ENCODE measurements around the gene ANKIB1.
A peak's percentile ranks its signal among the peaks of the same experiment; 100 is the strongest.

The ANKIB1 gene

DNA sequence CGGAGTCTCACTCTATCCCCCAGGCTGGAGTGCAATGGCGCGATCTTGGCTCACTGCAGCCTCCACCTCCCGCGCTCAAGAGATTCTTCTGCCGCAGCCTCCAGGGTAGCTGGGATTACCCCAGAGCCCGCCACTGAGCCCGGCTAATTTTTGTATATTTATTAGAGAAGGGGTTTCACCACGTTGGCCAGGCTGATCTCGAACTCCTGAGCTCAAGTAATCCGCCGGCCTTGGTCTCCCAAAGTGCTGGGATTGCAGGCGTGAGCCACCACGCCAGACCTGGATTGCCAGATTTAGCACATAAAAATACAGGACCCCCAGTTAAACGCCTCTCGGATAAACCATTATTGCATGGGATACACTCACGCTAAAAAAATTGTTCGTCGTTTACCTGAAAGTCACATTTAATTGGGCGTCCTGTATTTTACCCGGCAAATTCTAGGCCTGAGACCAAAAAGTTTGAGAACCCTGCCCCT is 201.1 kb downstream of the ANKIB1 start:
- Histone ChIP-seq H3K36me3 (ENCODE audit: insufficient read depth, low read length) (peaks cover 21% of the 10 kb centered on the region), H3K27ac (no peak overlapping the region), H3K9ac (ENCODE audit: insufficient read length) (peak overlapping the region; percentile 97), H3K4me3 (peak overlapping the region; percentile 89), H3K9me3 (ENCODE audit: low read depth, low read length) (no peaks in the 10 kb centered on the region)
- DNase-seq (ENCODE audit: low read depth, low spot score), result peak; percentile 60
- TF ChIP-seq EZH2 (IDR thresholded peaks at IDR 0.05), result no peak
- peak; percentile 57 for TF ChIP-seq FOXP2 (optimal IDR thresholded peaks at IDR 0.05; ENCODE audit: control extremely low read depth, extremely low read length, insufficient read depth)

DNA sequence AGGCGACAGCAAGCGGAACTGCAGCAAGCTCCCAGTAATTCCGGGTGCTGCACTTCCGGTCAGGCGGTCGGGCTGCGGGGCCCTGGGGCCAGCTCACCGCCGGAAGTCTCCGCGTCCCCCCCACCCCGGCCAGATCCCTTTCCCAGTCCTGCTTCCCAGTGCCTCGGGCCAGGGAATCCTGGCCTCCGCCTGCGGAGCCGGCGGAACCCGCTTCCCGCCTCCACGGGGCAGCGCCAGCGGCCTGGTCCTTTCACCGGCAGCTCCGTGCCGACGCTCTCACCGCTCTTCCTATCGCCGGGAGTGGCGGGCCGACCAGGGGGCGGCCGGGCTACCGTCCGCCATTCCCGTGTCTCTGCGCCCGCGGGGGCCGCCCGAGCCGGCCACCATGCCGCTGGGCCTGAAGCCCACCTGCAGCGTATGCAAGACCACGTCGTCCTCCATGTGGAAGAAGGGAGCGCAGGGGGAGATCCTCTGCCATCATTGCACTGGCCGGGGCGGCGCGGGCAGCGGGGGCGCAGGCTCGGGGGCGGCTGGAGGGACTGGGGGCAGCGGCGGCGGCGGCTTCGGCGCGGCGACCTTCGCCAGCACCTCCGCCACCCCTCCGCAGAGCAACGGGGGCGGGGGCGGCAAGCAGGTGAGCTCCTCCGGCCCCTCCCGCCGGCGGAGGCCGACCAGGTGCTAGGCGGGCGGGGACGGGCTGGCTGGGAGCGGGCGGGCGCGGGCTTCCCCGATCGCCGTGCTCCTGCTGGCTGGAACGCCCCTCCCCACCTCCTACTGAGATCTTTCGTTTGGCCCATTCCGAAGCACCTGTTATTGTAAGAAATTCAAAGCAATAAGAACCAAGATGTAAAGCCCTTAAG is 201.8 kb downstream of the ANKIB1 start, which contains the start of gene GATAD1:
Gene GATAD1 (plus strand): TSS at position 138 of the 860 bp plus-strand sequence. CDS start 248 bp downstream, at position 386.
- TF ChIP-seq FOXP2 (optimal IDR thresholded peaks at IDR 0.05; ENCODE audit: control extremely low read depth, extremely low read length, insufficient read depth) (no peak), EZH2 (IDR thresholded peaks at IDR 0.05) (no peak), POLR2AphosphoS5 (IDR thresholded peaks at IDR 0.05; ENCODE audit: borderline replicate concordance, low read depth, low read length) (peak; percentile 71)
- no peak for DNase-seq (ENCODE audit: low read depth, low spot score)
- Histone ChIP-seq H3K27ac (peak within 1 kb of the TSS; percentile 74), H3K9ac (ENCODE audit: insufficient read length) (peak within 1 kb of the TSS; percentile 97), H3K4me3 (peak within 1 kb of the TSS; percentile 89), H3K36me3 (ENCODE audit: insufficient read depth, low read length) (peaks cover 26% of the 10 kb centered on the region), H3K9me3 (ENCODE audit: low read depth, low read length) (no peaks in the 10 kb centered on the region)

DNA sequence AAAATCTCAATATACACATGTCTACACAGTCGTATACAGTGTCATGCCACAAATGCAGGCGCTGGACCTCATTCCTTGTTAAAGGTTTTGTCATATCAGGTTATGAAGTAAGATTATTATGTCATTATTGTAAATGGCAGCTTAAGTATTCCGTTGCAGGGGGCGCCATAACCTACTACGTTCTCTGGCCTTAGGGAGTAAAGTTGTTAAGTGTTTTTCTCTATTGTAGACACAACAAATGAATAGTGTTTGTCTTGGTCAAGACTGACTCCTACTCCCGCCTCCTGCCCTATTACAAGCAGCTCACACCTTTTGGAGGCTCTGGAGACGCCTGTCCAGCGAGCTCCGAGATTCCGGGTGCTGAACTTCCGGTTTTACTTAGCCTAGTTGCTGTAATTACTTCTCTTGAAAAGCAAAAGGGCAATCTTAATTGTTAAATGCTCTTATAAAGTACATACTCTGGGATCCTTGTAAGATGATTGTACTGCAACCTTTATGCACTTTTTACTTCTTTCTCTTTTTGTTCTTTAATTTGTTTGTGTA is 202.5 kb downstream of the ANKIB1 start:
- H3K27ac ChIP-seq, result peak overlapping the region; percentile 43
- no peak for TF ChIP-seq FOXP2 (optimal IDR thresholded peaks at IDR 0.05; ENCODE audit: control extremely low read depth, extremely low read length, insufficient read depth)
- peak; percentile 32; the same call in 1 of the 2 replicates for TF ChIP-seq POLR2AphosphoS5 (IDR thresholded peaks at IDR 0.05; ENCODE audit: borderline replicate concordance, low read depth, low read length)
- H3K9me3 ChIP-seq (ENCODE audit: low read depth, low read length), result no peaks in the 10 kb centered on the region
- H3K36me3 ChIP-seq (ENCODE audit: insufficient read depth, low read length), result peaks cover 26% of the 10 kb centered on the region
- peak overlapping the region; percentile 89 for H3K4me3 ChIP-seq
- peak overlapping the region; percentile 97 for H3K9ac ChIP-seq (ENCODE audit: insufficient read length)
- DNase-seq (ENCODE audit: low read depth, low spot score), result peak; percentile 70

Measured in SK-N-MC (cell line).